Transverse colon (tissue), 4 donors: ENCODE measurements around the gene PRKCB. TPM values are rescaled to one million over a fixed set of nuclear protein-coding genes. Genes with fewer than 3 reads are reported as not detected.
"Not testable (repeated sequence)": the region's sequence is repeated elsewhere in the genome, so short reads cannot be mapped to it uniquely, and the experiment has no call there.

Experiments
- DNase-seq: peaks from one replicate; pipeline ENCODE4 v3.0.0-alpha.2; 2019
- H3K27ac ChIP-seq, 4 donors: fragments of 200-600 bp; sonication (generic); 2 replicates each; pipeline ENCODE4 v1.5.1; 2016 to 2018; ENCODE audit warnings: inconsistent platforms in 4 of 4
- H3K27me3 ChIP-seq: fragments of 200-600 bp; sonication (generic); 2 replicates; pipeline ENCODE4 v1.5.1; 2017; ENCODE audit warnings: inconsistent platforms
- H3K36me3 ChIP-seq, 4 donors: fragments of 200-600 bp; sonication (generic); 2 replicates each; pipeline ENCODE4 v1.5.1; 2017 to 2019; ENCODE audit warnings: inconsistent platforms in 4 of 4
- H3K4me1 ChIP-seq, 4 donors: fragments of 200-600 bp; sonication (generic); 2 replicates each; pipeline ENCODE4 v1.5.1; 2017 to 2020; ENCODE audit warnings: inconsistent platforms in 4 of 4
- H3K4me3 ChIP-seq, 4 donors: fragments of 200-600 bp; sonication (generic); 1 replicate in 1 of 4; 2 replicates in 3 of 4; pipeline versions ENCODE4 v1.5.1 to v1.6.1; 2017 to 2019; ENCODE audit warnings: inconsistent platforms in 4 of 4
- H3K9me3 ChIP-seq, 2 donors: fragments of 200-600 bp; sonication (generic); 2 replicates each; pipeline ENCODE4 v1.5.1; 2017 to 2019; ENCODE audit warnings: inconsistent platforms in 2 of 2
- EP300 ChIP-seq: sonication (generic); formaldehyde crosslinking; IDR thresholded peaks from one replicate; pipeline ENCODE4 v1.6.1; 2017; ENCODE audit warnings: antibody characterized with exemption, low read depth
- POLR2A ChIP-seq: fragments of 450-650 bp; IDR thresholded peaks from one replicate; pipeline ENCODE4 v1.6.1; 2016; ENCODE audit warnings: antibody characterized with exemption, mild to moderate bottlenecking, moderate library complexity
- POLR2AphosphoS5 ChIP-seq, 3 donors: sonication (generic); formaldehyde crosslinking; IDR thresholded peaks; one replicate each; pipeline ENCODE4 v1.6.1; 2016; ENCODE audit warnings: antibody characterized with exemption in 3 of 3
- WGBS, 2 donors: methylation state at CpG; one replicate each; pipeline ENCODE4 v1.1.5; 2018; ENCODE audit warnings: low coverage in 1 of 2; 5-methylcytosine and 5-hydroxymethylcytosine counted together
- in situ Hi-C, 4 donors: fragments of 200-750 bp; cut with MboI; loops; one replicate each; pipeline versions ENCODE4 v1.15.0 to v1.15.1; 2017; ENCODE audit warnings: low sequenced_read_pairs in 3 of 4, low pct_ligation_motif_present in 1 of 4, low pct_unique_long_range_greater_than_20kb in 1 of 4
- intact Hi-C: fragments of 100-400 bp; cut with DNase I; formaldehyde crosslinking; loops from one replicate; pipeline ENCODE4 v1.15.1; 2023; ENCODE audit warnings: low total_unique reads
- total RNA-seq, 4 donors: library from RNA; depleted of rRNA; stranded (reverse); fragments of >200 nt; gene quantifications; one replicate each; pipeline ENCODE4 v1.1.0, GENCODE V29; 2016
- TF ChIP-seq, protein P1 (sequence below), 5 experiments: fragments of 200-600 bp in 3 of 5; fragments of 450-650 bp in 2 of 5; sonication (generic) in 3 of 5; IDR thresholded peaks; 1 replicate in 2 of 5; 2 replicates in 3 of 5; pipeline ENCODE4 v1.5.1; 2016 to 2017; ENCODE audit warnings: antibody characterized with exemption in 5 of 5, inconsistent platforms in 3 of 5, mild to moderate bottlenecking in 2 of 5, moderate library complexity in 1 of 5

The PRKCB gene
- total RNA-seq, 4 donors from 2014 or later, result 9.0 to 28.3 (median 15.2) TPM

DNA sequence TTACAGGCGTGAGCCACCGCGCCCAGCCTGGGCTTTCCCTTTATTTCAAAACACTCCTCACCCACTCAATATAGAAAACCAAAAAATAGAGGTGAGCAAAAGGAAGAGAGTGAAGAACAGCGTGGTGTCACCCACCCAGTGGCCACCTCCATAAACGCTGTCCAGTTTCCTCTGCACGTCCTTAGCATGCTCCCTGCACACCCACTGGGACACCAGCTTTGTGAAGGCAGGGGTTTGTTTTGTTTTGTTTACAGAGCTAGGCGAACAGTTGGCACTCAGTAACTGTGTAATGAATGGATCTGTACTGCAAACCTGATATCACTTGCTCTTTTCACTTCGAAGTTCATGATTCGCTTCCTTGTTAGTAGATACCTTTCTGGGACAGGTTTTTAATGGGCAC lies 73.0 kb downstream of the PRKCB start:
- no peaks in the 10 kb centered on the region for H3K36me3 ChIP-seq
- intact Hi-C loops, result no loop called here
- no peaks in the 10 kb centered on the region for H3K9me3 ChIP-seq
- H3K27ac ChIP-seq, result peak overlapping the region in 1 of 4 donors; percentile 3
- 61 to 78% methylated on average over 7 to 9 of the region's 9 CpGs for WGBS, 2 donors
- H3K4me1 ChIP-seq, result no peaks in the 10 kb centered on the region
- no peaks in the 10 kb centered on the region for H3K27me3 ChIP-seq
- DNase-seq, result no peak
- H3K4me3 ChIP-seq, result no peak overlapping the region
- TF ChIP-seq POLR2AphosphoS5 (IDR thresholded peaks at IDR 0.05) (no peak), POLR2A (no peak), EP300 (no peak)
- TF ChIP-seq, protein P1, sequence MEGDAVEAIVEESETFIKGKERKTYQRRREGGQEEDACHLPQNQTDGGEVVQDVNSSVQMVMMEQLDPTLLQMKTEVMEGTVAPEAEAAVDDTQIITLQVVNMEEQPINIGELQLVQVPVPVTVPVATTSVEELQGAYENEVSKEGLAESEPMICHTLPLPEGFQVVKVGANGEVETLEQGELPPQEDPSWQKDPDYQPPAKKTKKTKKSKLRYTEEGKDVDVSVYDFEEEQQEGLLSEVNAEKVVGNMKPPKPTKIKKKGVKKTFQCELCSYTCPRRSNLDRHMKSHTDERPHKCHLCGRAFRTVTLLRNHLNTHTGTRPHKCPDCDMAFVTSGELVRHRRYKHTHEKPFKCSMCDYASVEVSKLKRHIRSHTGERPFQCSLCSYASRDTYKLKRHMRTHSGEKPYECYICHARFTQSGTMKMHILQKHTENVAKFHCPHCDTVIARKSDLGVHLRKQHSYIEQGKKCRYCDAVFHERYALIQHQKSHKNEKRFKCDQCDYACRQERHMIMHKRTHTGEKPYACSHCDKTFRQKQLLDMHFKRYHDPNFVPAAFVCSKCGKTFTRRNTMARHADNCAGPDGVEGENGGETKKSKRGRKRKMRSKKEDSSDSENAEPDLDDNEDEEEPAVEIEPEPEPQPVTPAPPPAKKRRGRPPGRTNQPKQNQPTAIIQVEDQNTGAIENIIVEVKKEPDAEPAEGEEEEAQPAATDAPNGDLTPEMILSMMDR (IDR thresholded peaks at IDR 0.05), result no peak
- in situ Hi-C loops, result no loop called here

GRCh38 chr16:23909792-23910418 lies 74.1 kb downstream of the PRKCB start:
- no peak for DNase-seq
- no peaks in the 10 kb centered on the region for H3K4me1 ChIP-seq
- TF ChIP-seq, protein P1 (IDR thresholded peaks at IDR 0.05), result no peak
- TF ChIP-seq POLR2AphosphoS5 (IDR thresholded peaks at IDR 0.05) (no peak), POLR2A (no peak), EP300 (no peak)
- intact Hi-C loops (loop anchor here (10.0 kb wide), 1 partner anchor 75 kb away; the partner anchor contains the start of gene PRKCB), in situ Hi-C loops (no loop called here)
- no peak overlapping the region for H3K27ac ChIP-seq
- no peaks in the 10 kb centered on the region for H3K36me3 ChIP-seq
- no peaks in the 10 kb centered on the region for H3K9me3 ChIP-seq
- no peak overlapping the region for H3K4me3 ChIP-seq
- WGBS, 2 donors, result 80 to 100% methylated on average over 1 to 8 of the region's 8 CpGs
- no peaks in the 10 kb centered on the region for H3K27me3 ChIP-seq

DNA sequence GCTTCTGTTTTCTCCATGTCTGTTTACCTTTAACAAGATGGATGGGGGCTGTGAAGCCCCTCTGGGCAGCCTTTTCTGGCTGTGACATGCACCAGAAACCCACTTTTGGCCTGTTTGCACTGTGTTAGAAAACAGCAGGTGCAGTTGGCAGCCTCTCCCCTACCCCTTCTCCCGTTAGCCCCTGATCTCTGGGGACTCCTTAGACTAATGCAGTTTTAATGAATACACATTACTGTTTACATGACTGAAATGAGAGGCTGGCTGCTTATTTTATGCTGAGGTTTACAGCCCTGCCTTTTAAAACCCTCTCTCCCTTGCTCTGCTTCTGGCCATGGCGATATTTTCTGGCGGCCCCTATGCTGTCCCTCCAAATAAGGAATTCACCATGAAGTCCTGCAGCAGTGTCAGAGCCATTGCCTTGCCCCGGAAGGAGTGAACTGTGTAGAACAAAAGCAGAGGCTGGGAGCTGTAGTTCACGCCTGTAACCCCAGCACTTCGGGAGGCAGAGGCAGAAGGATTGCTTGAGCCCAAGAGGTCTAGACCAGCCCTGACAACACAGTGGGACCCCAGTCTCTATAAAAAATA lies 79.3 kb downstream of the PRKCB start:
- no peaks in the 10 kb centered on the region for H3K27me3 ChIP-seq
- no peak overlapping the region for H3K4me3 ChIP-seq
- no peaks in the 10 kb centered on the region for H3K9me3 ChIP-seq
- intact Hi-C loops (loop anchor here (10.0 kb wide), 1 partner anchor 80 kb away; the partner anchor contains the start of gene PRKCB), in situ Hi-C loops (no loop called here)
- DNase-seq, result no peak
- H3K36me3 ChIP-seq, result no peaks in the 10 kb centered on the region
- peak overlapping the region; percentile 30 to 64 (median 58) for H3K27ac ChIP-seq
- no peak for TF ChIP-seq EP300
- TF ChIP-seq POLR2AphosphoS5 (IDR thresholded peaks at IDR 0.05), result no peak
- no peak for TF ChIP-seq POLR2A
- TF ChIP-seq, protein P1 (IDR thresholded peaks at IDR 0.05), result no peak
- 51 to 78% methylated on average over 4 to 6 of the region's 6 CpGs for WGBS, 2 donors
- H3K4me1 ChIP-seq, result no peaks in the 10 kb centered on the region

DNA sequence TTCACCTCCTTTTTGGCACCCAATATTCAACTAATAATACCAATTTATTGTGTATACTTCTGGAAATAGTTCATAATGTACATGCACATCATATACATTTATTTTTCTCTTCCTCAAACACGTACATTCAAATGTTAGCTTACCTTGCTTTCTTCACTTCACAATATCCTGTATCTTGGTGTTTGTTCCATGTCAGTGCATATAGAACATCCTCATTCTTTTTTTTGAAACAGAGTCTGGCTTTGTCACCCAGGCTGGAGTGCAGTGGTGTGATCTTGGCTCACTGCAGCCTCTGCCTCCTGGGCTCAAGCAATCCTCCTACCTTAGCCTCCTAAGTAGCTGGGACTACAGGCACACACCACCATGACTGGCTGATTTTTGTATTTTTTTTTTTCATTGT lies 80.8 kb downstream of the PRKCB start:
- 43 to 74% methylated on average over 1 of the region's 1 CpG for WGBS, 2 donors
- in situ Hi-C loops, H3K27ac ChIP-seq, H3K9me3 ChIP-seq, H3K4me3 ChIP-seq, H3K36me3 ChIP-seq, H3K27me3 ChIP-seq, DNase-seq, H3K4me1 ChIP-seq: not testable (repeated sequence)
- intact Hi-C loops, result loop anchor here (10.0 kb wide), 1 partner anchor 82 kb away; the partner anchor contains the start of gene PRKCB
